ENCODE data around the gene PNPLA7. TPM values are rescaled to one million over a fixed set of nuclear protein-coding genes. Genes with fewer than 3 reads are reported as not detected.

PNPLA7 gene
- total and polyA plus RNA-seq, 2 of the 4 experiments (the other 2 are of a cell fraction) = under 0.01 to 0.89 TPM

DNA sequence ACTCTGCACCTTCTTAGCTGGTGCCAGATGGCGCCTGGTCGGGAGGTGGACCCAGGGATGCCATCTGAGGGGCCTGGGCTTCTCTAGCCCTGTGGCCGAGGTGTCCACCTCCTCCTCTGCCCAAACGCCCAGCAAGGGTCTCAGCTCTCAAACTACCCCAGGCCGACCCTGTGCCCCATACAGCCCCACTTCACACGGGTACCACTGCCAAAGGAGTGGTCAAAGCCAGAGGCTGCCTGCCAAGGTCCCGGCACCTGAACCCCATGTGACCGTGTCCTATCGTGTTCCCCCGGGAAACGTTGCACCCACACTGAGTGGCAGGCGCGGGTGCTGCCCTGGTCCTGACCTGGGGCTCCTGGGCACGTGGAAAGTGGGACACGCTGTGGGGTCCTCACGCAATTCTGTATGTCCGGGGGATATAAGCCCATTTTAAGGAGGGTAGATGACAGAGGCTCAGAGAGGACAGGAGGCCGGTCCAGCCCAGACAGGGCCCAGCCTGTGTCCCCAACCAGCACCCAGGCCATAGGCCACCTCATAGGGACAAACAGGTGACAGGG lies 111.0 kb downstream of the PNPLA7 start:
- H2AK9ac ChIP-seq (replicated peaks; ENCODE audit: low read depth, low read length, poor library complexity) = no peak overlapping the region
- H2AK5ac ChIP-seq (ENCODE audit: low read depth, low read length) = no peak overlapping the region
- TF ChIP-seq MAZ (IDR thresholded peaks at IDR 0.05; ENCODE audit: borderline replicate concordance, low read depth, low read length) = no peak
- no peak for TF ChIP-seq MAFK (IDR thresholded peaks at IDR 0.05; ENCODE audit: low read depth, low read length)
- no peak for TF ChIP-seq POLR2A (IDR thresholded peaks at IDR 0.05; ENCODE audit: low read depth, low read length)
- no peak for TF ChIP-seq CEBPB (IDR thresholded peaks at IDR 0.05; ENCODE audit: low read depth, low read length)
- TF ChIP-seq, protein P1, sequence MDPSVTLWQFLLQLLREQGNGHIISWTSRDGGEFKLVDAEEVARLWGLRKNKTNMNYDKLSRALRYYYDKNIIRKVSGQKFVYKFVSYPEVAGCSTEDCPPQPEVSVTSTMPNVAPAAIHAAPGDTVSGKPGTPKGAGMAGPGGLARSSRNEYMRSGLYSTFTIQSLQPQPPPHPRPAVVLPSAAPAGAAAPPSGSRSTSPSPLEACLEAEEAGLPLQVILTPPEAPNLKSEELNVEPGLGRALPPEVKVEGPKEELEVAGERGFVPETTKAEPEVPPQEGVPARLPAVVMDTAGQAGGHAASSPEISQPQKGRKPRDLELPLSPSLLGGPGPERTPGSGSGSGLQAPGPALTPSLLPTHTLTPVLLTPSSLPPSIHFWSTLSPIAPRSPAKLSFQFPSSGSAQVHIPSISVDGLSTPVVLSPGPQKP (IDR thresholded peaks at IDR 0.05; ENCODE audit: borderline replicate concordance, low read depth, low read length) = no peak
- no peak for TF ChIP-seq SMC3 (IDR thresholded peaks at IDR 0.05; ENCODE audit: low read depth, low read length)
- no peak for TF ChIP-seq FOS (IDR thresholded peaks at IDR 0.05; ENCODE audit: low read depth, low read length)
- TF ChIP-seq, protein P2, sequence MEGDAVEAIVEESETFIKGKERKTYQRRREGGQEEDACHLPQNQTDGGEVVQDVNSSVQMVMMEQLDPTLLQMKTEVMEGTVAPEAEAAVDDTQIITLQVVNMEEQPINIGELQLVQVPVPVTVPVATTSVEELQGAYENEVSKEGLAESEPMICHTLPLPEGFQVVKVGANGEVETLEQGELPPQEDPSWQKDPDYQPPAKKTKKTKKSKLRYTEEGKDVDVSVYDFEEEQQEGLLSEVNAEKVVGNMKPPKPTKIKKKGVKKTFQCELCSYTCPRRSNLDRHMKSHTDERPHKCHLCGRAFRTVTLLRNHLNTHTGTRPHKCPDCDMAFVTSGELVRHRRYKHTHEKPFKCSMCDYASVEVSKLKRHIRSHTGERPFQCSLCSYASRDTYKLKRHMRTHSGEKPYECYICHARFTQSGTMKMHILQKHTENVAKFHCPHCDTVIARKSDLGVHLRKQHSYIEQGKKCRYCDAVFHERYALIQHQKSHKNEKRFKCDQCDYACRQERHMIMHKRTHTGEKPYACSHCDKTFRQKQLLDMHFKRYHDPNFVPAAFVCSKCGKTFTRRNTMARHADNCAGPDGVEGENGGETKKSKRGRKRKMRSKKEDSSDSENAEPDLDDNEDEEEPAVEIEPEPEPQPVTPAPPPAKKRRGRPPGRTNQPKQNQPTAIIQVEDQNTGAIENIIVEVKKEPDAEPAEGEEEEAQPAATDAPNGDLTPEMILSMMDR (conservative IDR thresholded peaks at IDR 0.05; ENCODE audit: low read depth, low read length) = no peak
- TF ChIP-seq BHLHE40 (IDR thresholded peaks at IDR 0.05; ENCODE audit: low read depth, low read length) = no peak
- no peak overlapping the region for H3K4ac ChIP-seq (ENCODE audit: low read depth, low read length)
- POLR2A ChIA-PET (ENCODE audit: unreplicated experiment) = no interaction called here
- no peak overlapping the region for H2BK15ac ChIP-seq (ENCODE audit: low read depth, low read length)
- no peak overlapping the region for H3K14ac ChIP-seq (replicated peaks; ENCODE audit: low read depth, low read length)
- no peak overlapping the region for H2BK20ac ChIP-seq (ENCODE audit: low read depth, low read length)
- no peak overlapping the region for H4K5ac ChIP-seq (ENCODE audit: low read depth, low read length)
- H4K8ac ChIP-seq (ENCODE audit: low read depth in 2 of 2, low read length in 2 of 2) = no peak overlapping the region
- no peak overlapping the region for H3K4me2 ChIP-seq (ENCODE audit: low read depth, low read length)
- H2BK120ac ChIP-seq (ENCODE audit: low read depth, low read length) = no peak overlapping the region
- no peaks in the 10 kb centered on the region for H3K9me1 ChIP-seq (ENCODE audit: insufficient read depth, low read length)
- no peak overlapping the region for H3K9ac ChIP-seq (ENCODE audit: low read depth, low read length)
- DNase-seq (no peak), ATAC-seq (ENCODE audit: low read depth) (no peak)
- no peaks in the 10 kb centered on the region for H3K36me3 ChIP-seq (ENCODE audit: control insufficient read depth, insufficient read depth, low read length)
- H3K23ac ChIP-seq (ENCODE audit: low read depth, low read length) = no peak overlapping the region
- no peak overlapping the region for H2AFZ ChIP-seq (replicated peaks; ENCODE audit: low read length, poor library complexity)
- no peak overlapping the region for H3K4me3 ChIP-seq (ENCODE audit: insufficient read depth, low read depth, low read length)
- CTCF ChIA-PET = interaction anchor here (0.5 kb wide), 1 partner anchor 35 kb away, joined by 3 read pairs; no protein-coding TSS in a partner anchor
- no peaks in the 10 kb centered on the region for H4K20me1 ChIP-seq (ENCODE audit: insufficient read depth, low read length)
- no peak overlapping the region for H3K18ac ChIP-seq (ENCODE audit: low read depth, low read length)
- in situ Hi-C loops (cut with MboI; ENCODE audit: low sequenced_read_pairs) (no loop called here), intact Hi-C loops (cut with micrococcal nuclease) (no loop called here), dilution Hi-C loops (cut with HindIII; ENCODE audit: low sequenced_read_pairs, unreplicated experiment) (no loop called here)
- H3K56ac ChIP-seq (ENCODE audit: extremely low read depth, insufficient read depth, low read length) = no peak overlapping the region
- H3K27me3 ChIP-seq (ENCODE audit: control insufficient read depth, insufficient read depth, low read length) = peaks cover 3% of the 10 kb centered on the region; the same call in 1 of the 2 replicates
- BruUV-seq (replicated peaks) = no TSS peak
- no peak overlapping the region for H4K91ac ChIP-seq (ENCODE audit: insufficient read depth, low read depth, low read length)
- peaks cover 3% of the 10 kb centered on the region for H3K4me1 ChIP-seq (ENCODE audit: control insufficient read depth, insufficient read depth, low read length)
- no peak overlapping the region for H3K27ac ChIP-seq (ENCODE audit: insufficient read depth, low read length)
- WGBS, 2 experiments (ENCODE audit: extremely low coverage in 2 of 2, insufficient read length in 1 of 2) = 80% methylated on average over 6 of the region's 18 CpGs; no CpG with 5 or more reads in 1 of the 2 experiments
- no peak overlapping the region for H2BK5ac ChIP-seq (ENCODE audit: low read depth, low read length, poor library complexity, severe bottlenecking)
- H3K9me3 ChIP-seq (ENCODE audit: control insufficient read depth, insufficient read depth, low read length) = no peaks in the 10 kb centered on the region
- H3K79me1 ChIP-seq (ENCODE audit: low read depth in 1 of 2, low read length in 2 of 2) = no peaks in the 10 kb centered on the region

Measured in IMR-90 (cell line).